Ecto neural progenitor cell (in vitro differentiated cells): ENCODE results near the gene VMO1.

Experiments used
- DNase-seq: peaks from one replicate; pipeline ENCODE4 v3.0.0-alpha.2; 2018; ENCODE audit warnings: low spot score

Gene VMO1

DNA sequence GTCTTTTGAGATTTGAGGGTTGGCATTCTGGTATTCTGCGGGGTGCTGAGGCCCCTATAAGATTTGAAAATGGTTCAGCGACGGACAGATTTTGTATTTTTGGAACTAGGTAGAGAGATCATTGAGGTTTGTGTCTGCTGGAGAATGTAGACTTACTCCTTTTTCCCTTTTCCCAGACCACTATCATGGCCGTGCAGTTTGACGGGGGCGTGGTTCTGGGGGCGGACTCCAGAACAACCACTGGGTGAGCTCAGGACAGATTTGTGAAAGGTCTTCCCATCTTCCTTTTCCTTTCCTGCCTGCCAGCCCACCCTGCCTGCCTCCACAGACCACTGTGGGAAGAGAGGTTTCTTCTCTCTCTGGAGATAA lies 10.4 kb upstream of the VMO1 start:
- DNase-seq = peak; percentile 69

DNA sequence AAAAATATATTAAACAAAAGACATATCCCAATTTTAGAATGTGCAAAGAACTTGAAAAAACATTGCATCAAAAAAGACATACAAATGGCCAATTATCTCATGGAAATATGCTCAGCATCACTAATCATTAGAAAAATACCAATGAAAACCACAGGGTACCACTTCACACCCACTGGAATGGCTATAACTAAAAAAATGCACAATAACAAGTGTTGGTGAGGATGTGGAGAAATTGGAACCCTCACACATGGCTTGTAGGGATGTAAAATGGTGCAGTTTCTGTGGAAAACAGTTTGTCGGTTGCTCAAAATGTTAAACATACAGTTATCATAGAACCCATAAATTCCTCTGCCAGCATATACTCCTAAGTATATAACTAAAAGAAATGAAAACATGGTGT lies 9.0 kb upstream of the VMO1 start:
- no peak for DNase-seq

DNA sequence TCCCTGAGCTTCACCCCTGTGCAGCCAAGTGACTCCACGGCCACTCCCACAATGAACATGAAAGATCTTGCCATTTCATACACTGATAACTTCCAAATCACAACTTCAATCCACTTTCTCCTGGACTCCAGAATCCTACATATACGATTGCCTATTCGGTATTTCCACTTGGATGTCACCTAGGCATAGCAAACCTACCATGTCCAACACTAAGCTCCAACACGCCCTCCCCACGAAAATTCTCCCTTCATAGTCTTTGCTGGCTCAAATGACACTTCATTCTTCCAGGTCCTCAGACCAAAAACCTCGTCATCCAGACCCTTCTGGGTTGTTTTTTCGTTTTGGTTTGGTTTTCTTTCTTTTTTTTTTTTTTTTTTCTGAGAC lies 4.5 kb upstream of the VMO1 start:
- DNase-seq = no peak

GRCh38 chr17:4789951-4790704 lies 4.0 kb upstream of the VMO1 start:
- DNase-seq = peak; percentile 95

DNA sequence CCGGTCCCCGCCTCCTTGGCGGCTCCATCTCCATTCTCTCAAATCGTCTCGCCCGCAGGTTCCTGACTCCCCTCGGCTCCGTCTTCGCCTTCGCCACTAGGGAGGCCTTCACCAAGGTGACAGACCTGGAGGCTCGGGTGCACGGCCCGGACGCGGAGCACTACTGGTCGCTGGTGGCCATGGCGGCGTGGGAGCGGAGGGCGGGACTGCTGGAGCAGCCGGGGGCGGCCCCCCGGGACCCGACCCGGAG lies 3.5 kb upstream of the VMO1 start:
- DNase-seq = no peak

DNA sequence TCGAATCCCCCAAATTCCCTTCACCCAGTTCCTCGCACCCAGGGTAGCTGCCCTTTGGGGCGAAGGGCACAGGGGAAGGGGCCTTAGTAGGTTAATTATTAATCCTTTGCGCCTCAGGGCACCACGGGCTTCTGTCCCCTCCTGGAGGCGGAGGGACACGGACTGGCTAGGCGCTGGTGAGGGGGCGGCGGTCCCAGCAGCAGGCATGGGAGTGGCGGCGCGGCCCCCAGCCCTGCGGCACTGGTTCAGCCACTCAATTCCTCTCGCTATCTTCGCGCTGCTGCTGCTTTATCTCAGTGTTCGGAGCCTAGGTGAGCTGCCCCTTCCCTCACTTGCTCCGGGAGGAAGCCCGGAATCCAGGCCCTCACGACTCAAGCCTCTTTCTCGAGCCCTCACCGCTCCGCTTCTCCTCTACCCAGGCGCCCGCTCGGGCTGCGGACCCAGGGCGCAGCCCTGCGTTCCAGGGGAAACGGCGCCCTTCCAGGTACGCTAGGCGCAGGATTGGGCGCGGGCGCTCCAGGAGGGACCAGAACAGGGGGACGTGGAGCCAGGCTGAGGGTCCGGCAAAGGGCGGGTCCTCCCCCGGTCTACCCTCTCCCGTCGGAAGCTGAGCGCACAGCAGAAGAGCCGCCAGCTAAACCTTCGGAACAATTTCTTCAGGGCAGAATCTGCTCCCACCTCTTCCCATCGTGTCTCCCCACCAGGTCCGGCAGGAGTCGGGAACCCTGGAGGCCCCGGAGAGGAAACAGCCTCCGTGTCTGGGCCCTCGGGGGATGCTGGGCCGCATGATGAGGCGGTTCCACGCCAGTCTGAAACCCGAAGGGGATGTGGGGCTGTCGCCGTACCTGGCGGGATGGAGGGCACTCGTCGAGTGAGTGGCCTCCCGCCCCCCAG lies 2.9 kb upstream of the VMO1 start, which contains the start of gene GLTPD2:
GLTPD2 (plus strand) TSS at position 158 of the 894 bp plus-strand sequence; CDS start at position 206, 48 bp downstream.
- DNase-seq = peak; percentile 74

DNA sequence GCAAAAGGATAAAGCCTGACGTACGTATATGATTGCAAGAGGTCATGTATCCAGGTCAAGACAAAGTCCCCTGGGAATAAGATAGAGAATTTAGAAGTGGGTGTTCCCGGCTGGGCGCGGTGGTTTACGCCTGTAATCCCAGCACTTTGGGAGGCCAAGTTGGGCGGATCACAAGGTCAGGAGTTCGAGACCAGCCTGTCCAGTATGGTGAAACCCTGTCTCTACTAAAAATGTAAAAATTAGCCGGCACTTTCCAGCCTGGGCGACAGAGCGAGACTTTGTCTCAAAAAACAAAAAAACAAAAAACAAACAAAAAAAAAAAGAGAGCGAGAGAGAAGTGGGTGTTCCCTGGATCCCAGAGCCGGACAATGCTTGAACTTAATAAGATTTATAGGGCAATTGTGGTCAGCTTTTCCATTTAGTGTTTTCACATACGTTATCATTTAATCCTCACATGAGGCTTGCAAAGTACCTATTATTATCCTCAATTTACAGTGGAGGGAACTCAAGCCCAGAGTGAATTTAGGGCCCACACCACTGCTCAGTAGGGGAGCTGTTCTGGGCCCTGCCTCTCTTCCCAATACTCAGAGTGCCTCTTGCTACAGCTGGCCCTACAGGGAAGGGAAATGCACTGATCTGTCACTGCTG lies 2.1 kb upstream of the VMO1 start:
- DNase-seq = no peak

- DNase-seq = no peak
These were observed 352 bp upstream of the VMO1 start for GRCh38 chr17:4786516-4786915.

GRCh38 chr17:4785311-4786105 lies 656 bp downstream of the VMO1 start:
- no peak for DNase-seq

DNA sequence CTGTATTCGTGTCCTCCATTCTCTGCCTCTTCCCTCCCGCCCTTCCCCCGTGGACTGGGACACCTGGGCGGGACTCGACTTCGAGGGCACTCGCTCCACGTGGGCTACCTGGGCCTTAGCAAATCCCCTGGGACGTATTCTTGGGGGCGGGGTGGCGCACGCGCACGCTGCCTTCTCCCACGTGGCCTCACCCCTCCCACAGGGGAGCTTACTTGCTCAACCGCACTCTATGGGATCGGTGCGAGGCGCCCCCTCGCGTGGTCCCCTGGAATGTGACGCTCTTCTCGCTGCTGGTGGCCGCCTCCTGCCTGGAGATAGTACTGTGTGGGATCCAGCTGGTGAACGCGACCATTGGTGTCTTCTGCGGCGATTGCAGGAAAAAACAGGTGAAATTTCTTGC lies 3.5 kb downstream of the VMO1 start:
- DNase-seq = no peak

- DNase-seq = no peak
These were observed 5.7 kb downstream of the VMO1 start for GRCh38 chr17:4780325-4780955.

- no peak for DNase-seq
These were observed 8.0 kb downstream of the VMO1 start for GRCh38 chr17:4777969-4778760.

GRCh38 chr17:4772235-4772613 lies 13.9 kb downstream of the VMO1 start:
- DNase-seq = no peak

DNA sequence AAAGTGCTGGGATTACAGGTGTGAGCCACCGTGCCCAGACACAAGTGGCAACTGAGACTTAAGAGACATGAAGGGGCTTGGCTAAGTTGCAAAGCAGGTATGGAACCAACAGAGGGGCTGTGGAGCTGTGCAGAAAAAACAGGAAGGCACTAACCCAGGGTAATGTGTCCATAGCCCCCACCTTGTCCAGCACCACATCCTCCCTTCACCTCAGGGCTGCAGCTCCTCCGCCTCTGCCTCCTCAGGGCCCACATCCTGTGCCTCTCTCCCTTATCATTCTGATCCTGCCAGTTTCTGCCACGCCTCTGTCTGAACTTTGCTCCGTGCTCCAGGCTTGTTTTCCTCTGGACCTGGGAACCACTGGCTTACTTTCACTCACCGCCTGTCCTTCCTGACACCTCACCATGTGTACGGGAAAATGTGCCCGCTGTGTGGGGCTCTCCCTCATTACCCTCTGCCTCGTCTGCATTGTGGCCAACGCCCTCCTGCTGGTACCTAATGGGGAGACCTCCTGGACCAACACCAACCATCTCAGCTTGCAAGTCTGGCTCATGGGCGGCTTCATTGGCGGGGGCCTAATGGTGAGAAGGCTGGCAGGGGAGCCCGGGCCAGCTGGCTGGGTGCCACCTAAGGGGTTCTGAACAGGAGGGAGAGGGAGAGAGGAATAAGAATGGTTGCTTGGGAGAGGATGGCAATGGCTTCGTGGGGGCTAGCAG lies 14.5 kb downstream of the VMO1 start, which contains the start of gene TM4SF5:
TM4SF5 (plus strand) TSS at position 368 of the 716 bp plus-strand sequence; CDS start at position 405, 37 bp downstream.
- DNase-seq = no peak

DNA sequence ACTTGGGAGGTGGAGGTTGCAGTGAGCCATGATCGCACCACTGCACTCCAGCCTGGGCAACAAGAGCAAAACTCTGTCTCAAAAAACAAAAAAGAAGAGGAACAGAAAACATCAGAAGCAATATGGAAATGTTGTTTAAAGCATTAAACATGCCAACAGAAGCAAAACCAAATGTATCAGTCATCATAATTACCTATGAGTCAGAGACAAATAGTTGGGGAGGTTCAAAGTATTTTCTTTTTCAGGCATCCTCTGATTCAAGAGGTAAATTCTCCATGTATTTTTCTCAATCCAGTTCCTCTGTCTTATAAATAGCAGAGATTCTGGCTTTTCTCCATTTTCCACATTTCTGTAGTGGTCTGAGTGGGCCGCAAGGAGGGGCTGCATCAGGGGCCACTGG lies 16.5 kb downstream of the VMO1 start:
- no peak for DNase-seq

- DNase-seq = no peak
These were observed 17.9 kb downstream of the VMO1 start for GRCh38 chr17:4768298-4768697.

DNA sequence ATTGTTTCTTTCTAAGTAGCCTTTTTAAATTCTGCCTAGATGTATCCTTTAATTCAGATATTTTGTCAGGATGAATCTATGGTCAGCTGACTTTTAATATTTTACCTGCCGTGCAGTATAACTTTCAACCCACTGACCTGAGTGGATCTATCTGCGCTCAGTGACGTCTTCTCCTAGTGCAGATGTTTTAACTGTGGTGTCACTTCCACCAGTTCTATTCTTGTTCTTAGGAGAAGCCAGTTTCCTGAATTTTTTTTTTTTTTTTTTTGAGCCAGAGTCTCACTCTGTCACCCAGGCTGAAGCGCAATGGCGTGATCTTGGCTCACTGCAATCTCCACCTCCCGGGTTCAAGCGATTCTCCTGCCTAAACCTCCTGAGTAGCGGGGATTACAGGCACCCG lies 19.4 kb downstream of the VMO1 start:
- no peak for DNase-seq

- no peak for DNase-seq
These were observed 20.0 kb downstream of the VMO1 start for GRCh38 chr17:4766201-4766600.

- no peak for DNase-seq
These were observed 21.6 kb downstream of the VMO1 start for GRCh38 chr17:4764595-4764994.

DNA sequence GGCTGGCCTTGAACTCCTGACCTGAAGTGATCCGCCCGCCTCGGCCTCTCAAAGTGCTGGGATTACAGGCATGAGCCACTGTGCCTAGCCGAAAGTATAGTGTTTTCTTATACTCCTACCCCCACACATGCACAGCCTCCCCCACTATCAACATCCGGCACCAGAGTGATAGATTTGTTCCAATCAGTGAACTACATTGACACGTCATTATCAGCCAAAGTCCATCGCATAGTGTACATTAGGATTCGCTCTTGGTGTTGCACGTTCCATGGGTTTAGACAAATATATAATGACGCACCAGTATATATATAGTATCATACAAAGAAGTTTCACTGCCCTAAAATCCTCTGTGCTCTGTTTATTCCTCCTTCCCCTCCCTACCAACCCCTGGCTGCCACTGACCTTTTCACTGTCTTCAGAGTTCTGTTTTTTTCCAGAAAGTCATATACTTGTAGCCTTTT lies 26.4 kb downstream of the VMO1 start:
- DNase-seq = no peak
